Measurements from ENCODE around the gene SSBP3.

The SSBP3 gene

GRCh38 chr1:54371038-54371941 is 34.9 kb downstream of the SSBP3 start:
- no peak for DNase-seq (ENCODE audit: low spot score)

GRCh38 chr1:54370287-54370989 is 35.8 kb downstream of the SSBP3 start:
- DNase-seq (ENCODE audit: low spot score): no peak

GRCh38 chr1:54367613-54368012 is 38.6 kb downstream of the SSBP3 start:
- DNase-seq (ENCODE audit: low spot score): peak; percentile 14

- DNase-seq (ENCODE audit: low spot score): no peak
These were observed 40.3 kb downstream of the SSBP3 start for GRCh38 chr1:54365847-54366246.

GRCh38 chr1:54365398-54365797 is 40.8 kb downstream of the SSBP3 start:
- no peak for DNase-seq (ENCODE audit: low spot score)

GRCh38 chr1:54364995-54365394 is 41.2 kb downstream of the SSBP3 start:
- no peak for DNase-seq (ENCODE audit: low spot score)

GRCh38 chr1:54364582-54364981 is 41.6 kb downstream of the SSBP3 start:
- DNase-seq (ENCODE audit: low spot score): no peak

- no peak for DNase-seq (ENCODE audit: low spot score)
These were observed 42.3 kb downstream of the SSBP3 start for GRCh38 chr1:54363925-54364324.

GRCh38 chr1:54362881-54363340 is 43.3 kb downstream of the SSBP3 start:
- peak; percentile 28 for DNase-seq (ENCODE audit: low spot score)

- DNase-seq (ENCODE audit: low spot score): no peak
These were observed 44.9 kb downstream of the SSBP3 start for GRCh38 chr1:54361342-54361741.

GRCh38 chr1:54360165-54361005 is 45.8 kb downstream of the SSBP3 start:
- DNase-seq (ENCODE audit: low spot score): no peak

GRCh38 chr1:54359393-54360162 is 46.6 kb downstream of the SSBP3 start:
- DNase-seq (ENCODE audit: low spot score): no peak

- DNase-seq (ENCODE audit: low spot score): no peak
These were observed 47.6 kb downstream of the SSBP3 start for GRCh38 chr1:54358503-54359168.

- DNase-seq (ENCODE audit: low spot score): no peak
These were observed 48.2 kb downstream of the SSBP3 start for GRCh38 chr1:54357967-54358366.

- DNase-seq (ENCODE audit: low spot score): no peak
These were observed 49.5 kb downstream of the SSBP3 start for GRCh38 chr1:54356680-54357147.

- no peak for DNase-seq (ENCODE audit: low spot score)
These were observed 50.1 kb downstream of the SSBP3 start for GRCh38 chr1:54355931-54356679.

GRCh38 chr1:54354899-54355298 is 51.3 kb downstream of the SSBP3 start:
- DNase-seq (ENCODE audit: low spot score): no peak

GRCh38 chr1:54353959-54354358 is 52.2 kb downstream of the SSBP3 start:
- DNase-seq (ENCODE audit: low spot score): no peak

GRCh38 chr1:54352755-54353154 is 53.4 kb downstream of the SSBP3 start:
- no peak for DNase-seq (ENCODE audit: low spot score)

- no peak for DNase-seq (ENCODE audit: low spot score)
These were observed 55.8 kb downstream of the SSBP3 start for GRCh38 chr1:54350360-54350759.

All from hepatic stellate cell (primary cell).